ENCODE results near the gene EME2.

EME2 gene

DNA sequence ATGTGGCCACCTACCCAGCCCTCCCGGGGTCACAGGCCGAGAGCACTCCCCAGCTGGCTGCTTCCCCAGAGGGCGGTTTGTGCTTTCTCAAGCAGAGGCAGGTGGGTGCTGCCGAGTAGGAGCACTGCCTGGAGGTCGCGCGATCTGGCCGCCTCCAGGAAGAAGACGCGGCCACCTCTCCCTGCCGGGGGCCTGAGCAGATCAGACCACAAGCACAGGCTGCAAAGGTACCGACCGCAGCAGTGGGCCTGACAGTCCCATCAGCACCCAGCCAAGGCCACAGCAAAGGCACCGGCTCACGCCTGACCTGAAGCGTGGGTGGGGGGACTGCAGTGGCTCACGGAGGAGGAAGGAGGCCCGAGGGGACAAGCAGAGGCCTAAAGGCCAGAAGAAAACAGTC lies 36.1 kb downstream of the EME2 start:
- H3K4me3 ChIP-seq (ENCODE audit: low read length), result no peak overlapping the region
- no peak for DNase-seq (ENCODE audit: low read depth)
- TF ChIP-seq, protein P1, sequence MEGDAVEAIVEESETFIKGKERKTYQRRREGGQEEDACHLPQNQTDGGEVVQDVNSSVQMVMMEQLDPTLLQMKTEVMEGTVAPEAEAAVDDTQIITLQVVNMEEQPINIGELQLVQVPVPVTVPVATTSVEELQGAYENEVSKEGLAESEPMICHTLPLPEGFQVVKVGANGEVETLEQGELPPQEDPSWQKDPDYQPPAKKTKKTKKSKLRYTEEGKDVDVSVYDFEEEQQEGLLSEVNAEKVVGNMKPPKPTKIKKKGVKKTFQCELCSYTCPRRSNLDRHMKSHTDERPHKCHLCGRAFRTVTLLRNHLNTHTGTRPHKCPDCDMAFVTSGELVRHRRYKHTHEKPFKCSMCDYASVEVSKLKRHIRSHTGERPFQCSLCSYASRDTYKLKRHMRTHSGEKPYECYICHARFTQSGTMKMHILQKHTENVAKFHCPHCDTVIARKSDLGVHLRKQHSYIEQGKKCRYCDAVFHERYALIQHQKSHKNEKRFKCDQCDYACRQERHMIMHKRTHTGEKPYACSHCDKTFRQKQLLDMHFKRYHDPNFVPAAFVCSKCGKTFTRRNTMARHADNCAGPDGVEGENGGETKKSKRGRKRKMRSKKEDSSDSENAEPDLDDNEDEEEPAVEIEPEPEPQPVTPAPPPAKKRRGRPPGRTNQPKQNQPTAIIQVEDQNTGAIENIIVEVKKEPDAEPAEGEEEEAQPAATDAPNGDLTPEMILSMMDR (IDR thresholded peaks at IDR 0.05; ENCODE audit: insufficient read depth, low read depth, low read length, missing control alignments), result no peak

GRCh38 chr16:1809281-1809801 lies 36.7 kb downstream of the EME2 start:
- TF ChIP-seq, protein P1 (IDR thresholded peaks at IDR 0.05; ENCODE audit: insufficient read depth, low read depth, low read length, missing control alignments), result no peak
- no peak overlapping the region for H3K4me3 ChIP-seq (ENCODE audit: low read length)
- DNase-seq (ENCODE audit: low read depth), result no peak

DNA sequence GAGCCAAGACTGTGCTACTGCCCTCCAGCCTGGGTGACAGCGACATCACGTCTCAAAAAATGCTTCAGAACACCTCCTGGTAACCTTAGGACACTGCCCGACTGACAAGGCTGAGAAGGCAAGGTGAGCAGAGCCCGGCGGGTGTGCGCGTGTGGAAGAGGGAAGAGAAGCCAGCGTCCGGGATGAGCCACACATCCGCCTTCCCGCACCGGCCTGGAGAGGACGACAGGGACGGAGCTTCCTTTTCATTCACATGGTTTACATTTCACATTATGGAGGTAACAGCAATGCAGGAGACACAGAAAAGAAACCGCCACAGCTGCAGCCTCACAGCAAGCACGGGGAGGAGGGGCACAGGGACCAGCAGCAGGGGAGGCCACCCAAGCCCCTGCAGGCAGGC lies 37.5 kb downstream of the EME2 start:
- TF ChIP-seq, protein P1 (IDR thresholded peaks at IDR 0.05; ENCODE audit: insufficient read depth, low read depth, low read length, missing control alignments), result no peak
- no peak overlapping the region for H3K4me3 ChIP-seq (ENCODE audit: low read length)
- no peak for DNase-seq (ENCODE audit: low read depth)

- TF ChIP-seq, protein P1 (IDR thresholded peaks at IDR 0.05; ENCODE audit: insufficient read depth, low read depth, low read length, missing control alignments), result no peak
- no peak overlapping the region for H3K4me3 ChIP-seq (ENCODE audit: low read length)
- DNase-seq (ENCODE audit: low read depth), result no peak
Observed at GRCh38 chr16:1810536-1810935, 37.9 kb downstream of the EME2 start.

- TF ChIP-seq, protein P1 (IDR thresholded peaks at IDR 0.05; ENCODE audit: insufficient read depth, low read depth, low read length, missing control alignments), result peak; percentile 76
- H3K4me3 ChIP-seq (ENCODE audit: low read length), result no peak overlapping the region
- DNase-seq (ENCODE audit: low read depth), result peak; percentile 80
Observed at GRCh38 chr16:1812732-1813163, 40.1 kb downstream of the EME2 start.

- no peak for DNase-seq (ENCODE audit: low read depth)
- TF ChIP-seq, protein P1 (IDR thresholded peaks at IDR 0.05; ENCODE audit: insufficient read depth, low read depth, low read length, missing control alignments), result no peak
- no peak overlapping the region for H3K4me3 ChIP-seq (ENCODE audit: low read length)
Observed at GRCh38 chr16:1815461-1815860, 42.9 kb downstream of the EME2 start.
